BLaER1 treated with 17β-estradiol and CSF1 and Interleukin-3, amounts not matched to agents 10 nM and 100 nM (cell line): ENCODE results near the gene CDH1.

ENCODE experiments used
- H3K27ac ChIP-seq, 11 experiments: shearing (Covaris generic); formaldehyde crosslinking; 2 replicates each; pipeline ENCODE4 v1.8.1; 2022
- H3K27me3 ChIP-seq, 11 experiments: shearing (Covaris generic); formaldehyde crosslinking; 2 replicates each; pipeline ENCODE4 v1.8.1; 2022
- H3K36me3 ChIP-seq, 11 experiments: shearing (Covaris generic); formaldehyde crosslinking; 2 replicates each; pipeline ENCODE4 v1.8.1; 2022
- H3K4me1 ChIP-seq, 10 experiments: shearing (Covaris generic); formaldehyde crosslinking; 2 replicates each; pipeline ENCODE4 v1.8.1; 2022
- H3K4me2 ChIP-seq, 11 experiments: shearing (Covaris generic); formaldehyde crosslinking; 2 replicates each; pipeline ENCODE4 v1.8.1; 2022
- H3K4me3 ChIP-seq, 10 experiments: shearing (Covaris generic); formaldehyde crosslinking; 2 replicates each; pipeline ENCODE4 v1.8.1; 2022
- H3K9ac ChIP-seq, 11 experiments: shearing (Covaris generic); formaldehyde crosslinking; 2 replicates each; pipeline ENCODE4 v1.8.1; 2022
- H3K9me3 ChIP-seq, 11 experiments: shearing (Covaris generic); formaldehyde crosslinking; replicated peaks in 1 of 11; 2 replicates each; pipeline ENCODE4 v1.8.1; 2022
- H4K20me1 ChIP-seq, 11 experiments: shearing (Covaris generic); formaldehyde crosslinking; 2 replicates each; pipeline ENCODE4 v1.8.1; 2022
- Cebpa-rat ChIP-seq, 11 experiments: shearing (Covaris generic); IDR thresholded peaks; 2 replicates each; pipeline ENCODE4 v1.8.1; 2022

Gene CDH1

GRCh38 chr16:68737046-68737729 lies at the start of gene CDH1:
Gene CDH1 (plus strand): TSS chr16:68737292. CDS start chr16:68737416, 124 bp downstream.
- Histone ChIP-seq H3K4me3 (no peak within 1 kb of the TSS), H3K4me1 (peaks cover 29 to 33% (median 32%) of the 10 kb centered on the region in 10 experiments), H3K4me2 (no peak within 1 kb of the TSS), H3K36me3 (no peaks in the 10 kb centered on the region), H3K9ac (no peak within 1 kb of the TSS), H3K9me3 (peaks cover 0 to 7% (median 0%) of the 10 kb centered on the region in 11 experiments; a peak in 2 of 22 replicates), H3K27ac (no peak within 1 kb of the TSS), H4K20me1 (peaks cover 0 to 33% (median 5%) of the 10 kb centered on the region in 11 experiments; a peak in 9 of 22 replicates), H3K27me3 (peaks cover 29 to 36% (median 32%) of the 10 kb centered on the region in 11 experiments)
- TF ChIP-seq Cebpa-rat (IDR thresholded peaks at IDR 0.05): no peak

GRCh38 chr16:68689921-68690320 lies 47.2 kb upstream of the CDH1 start:
- Histone ChIP-seq H3K9me3 (no peaks in the 10 kb centered on the region), H3K36me3 (peaks cover 0 to 26% (median 0%) of the 10 kb centered on the region in 11 experiments; a peak in 3 of 22 replicates), H3K9ac (no peak overlapping the region), H3K27me3 (no peaks in the 10 kb centered on the region), H3K4me2 (no peak overlapping the region), H3K4me3 (no peak overlapping the region), H3K27ac (no peak overlapping the region), H3K4me1 (peaks cover 0 to 21% (median 15%) of the 10 kb centered on the region in 10 experiments; a peak in 12 of 20 replicates), H4K20me1 (no peaks in the 10 kb centered on the region)
- TF ChIP-seq Cebpa-rat (IDR thresholded peaks at IDR 0.05): no peak

GRCh38 chr16:68695575-68695974 lies 41.5 kb upstream of the CDH1 start:
- Histone ChIP-seq H3K27me3 (no peaks in the 10 kb centered on the region), H3K27ac (no peak overlapping the region), H3K9ac (no peak overlapping the region), H3K4me2 (no peak overlapping the region), H3K4me3 (no peak overlapping the region), H3K4me1 (peaks cover 17 to 45% (median 35%) of the 10 kb centered on the region in 10 experiments), H4K20me1 (no peaks in the 10 kb centered on the region), H3K36me3 (peaks cover 0 to 37% (median 0%) of the 10 kb centered on the region in 11 experiments; a peak in 3 of 22 replicates), H3K9me3 (no peaks in the 10 kb centered on the region)
- TF ChIP-seq Cebpa-rat (IDR thresholded peaks at IDR 0.05): no peak

- H3K4me1 ChIP-seq: peaks cover 22 to 55% (median 41%) of the 10 kb centered on the region in 10 experiments
- H3K27me3 ChIP-seq: no peaks in the 10 kb centered on the region
- no peak overlapping the region for H3K4me2 ChIP-seq
- no peak for TF ChIP-seq Cebpa-rat (IDR thresholded peaks at IDR 0.05)
- H3K9me3 ChIP-seq: no peaks in the 10 kb centered on the region
- H3K4me3 ChIP-seq: no peak overlapping the region
- no peak overlapping the region for H3K27ac ChIP-seq
- no peaks in the 10 kb centered on the region for H4K20me1 ChIP-seq
- H3K36me3 ChIP-seq: peaks cover 0 to 36% (median 0%) of the 10 kb centered on the region in 11 experiments; a peak in 3 of 22 replicates
- H3K9ac ChIP-seq: no peak overlapping the region
Observed at GRCh38 chr16:68696514-68696913, 40.6 kb upstream of the CDH1 start.

- peaks cover 0 to 21% (median 0%) of the 10 kb centered on the region in 11 experiments; a peak in 3 of 22 replicates for H3K36me3 ChIP-seq
- no peak for TF ChIP-seq Cebpa-rat (IDR thresholded peaks at IDR 0.05)
- no peaks in the 10 kb centered on the region for H3K27me3 ChIP-seq
- H4K20me1 ChIP-seq: no peaks in the 10 kb centered on the region
- H3K4me1 ChIP-seq: peaks cover 8 to 53% (median 32%) of the 10 kb centered on the region in 10 experiments; a peak in 19 of 20 replicates
- no peaks in the 10 kb centered on the region for H3K9me3 ChIP-seq
- H3K9ac ChIP-seq: no peak overlapping the region
- H3K4me3 ChIP-seq: no peak overlapping the region
- H3K4me2 ChIP-seq: peak overlapping the region in 3 of 11 experiments; percentile 71 to 83 (median 81); a peak in 6 of 22 replicates
- H3K27ac ChIP-seq: peak overlapping the region in 1 of 11 experiments; percentile 6; a peak in 1 of 22 replicates
Observed at GRCh38 chr16:68698091-68698490, 39.0 kb upstream of the CDH1 start.

- H3K36me3 ChIP-seq: peaks cover 0 to 10% (median 0%) of the 10 kb centered on the region in 11 experiments; a peak in 1 of 22 replicates
- H3K4me3 ChIP-seq: peak overlapping the region in 2 of 10 experiments; percentile 10 to 32; a peak in 1 of 20 replicates
- H4K20me1 ChIP-seq: no peaks in the 10 kb centered on the region
- H3K27me3 ChIP-seq: no peaks in the 10 kb centered on the region
- H3K4me2 ChIP-seq: peak overlapping the region in 10 of 11 experiments; percentile 21 to 83 (median 58); a peak in 19 of 22 replicates
- peaks cover 4 to 61% (median 31%) of the 10 kb centered on the region in 10 experiments; a peak in 18 of 20 replicates for H3K4me1 ChIP-seq
- TF ChIP-seq Cebpa-rat (IDR thresholded peaks at IDR 0.05): no peak
- peak overlapping the region in 6 of 11 experiments; percentile 17 to 49 (median 33); a peak in 8 of 22 replicates for H3K9ac ChIP-seq
- peak overlapping the region in 8 of 11 experiments; percentile 28 to 67 (median 57); a peak in 14 of 22 replicates for H3K27ac ChIP-seq
- no peaks in the 10 kb centered on the region for H3K9me3 ChIP-seq
Observed at GRCh38 chr16:68700120-68700519, 37.0 kb upstream of the CDH1 start.

GRCh38 chr16:68700831-68701230 lies 36.3 kb upstream of the CDH1 start:
- peak overlapping the region in 1 of 11 experiments; percentile 30; a peak in 2 of 22 replicates for H3K9ac ChIP-seq
- H3K4me1 ChIP-seq: peaks cover 4 to 61% (median 31%) of the 10 kb centered on the region in 10 experiments; a peak in 18 of 20 replicates
- no peaks in the 10 kb centered on the region for H3K9me3 ChIP-seq
- no peak for TF ChIP-seq Cebpa-rat (IDR thresholded peaks at IDR 0.05)
- H3K4me2 ChIP-seq: peak overlapping the region in 10 of 11 experiments; percentile 21 to 83 (median 58); a peak in 18 of 22 replicates
- peaks cover 0 to 3% (median 0%) of the 10 kb centered on the region in 11 experiments; a peak in 1 of 22 replicates for H3K36me3 ChIP-seq
- no peak overlapping the region for H3K4me3 ChIP-seq
- H3K27me3 ChIP-seq: no peaks in the 10 kb centered on the region
- no peaks in the 10 kb centered on the region for H4K20me1 ChIP-seq
- H3K27ac ChIP-seq: peak overlapping the region in 7 of 11 experiments; percentile 5 to 67 (median 48); a peak in 12 of 22 replicates

GRCh38 chr16:68704232-68704867 lies 32.7 kb upstream of the CDH1 start:
- H3K27ac ChIP-seq: no peak overlapping the region
- no peaks in the 10 kb centered on the region for H3K36me3 ChIP-seq
- H3K4me2 ChIP-seq: no peak overlapping the region
- TF ChIP-seq Cebpa-rat (IDR thresholded peaks at IDR 0.05): no peak
- H3K9me3 ChIP-seq: no peaks in the 10 kb centered on the region
- no peaks in the 10 kb centered on the region for H3K27me3 ChIP-seq
- no peak overlapping the region for H3K9ac ChIP-seq
- no peak overlapping the region for H3K4me3 ChIP-seq
- H3K4me1 ChIP-seq: peaks cover 4 to 61% (median 25%) of the 10 kb centered on the region in 10 experiments; a peak in 18 of 20 replicates
- H4K20me1 ChIP-seq: 0 out of 22 replicates have a peak, but pooled peaks cover 0 to 6% (median 0%) of the 10 kb centered on the region in 11 experiments
